PFSK-1 (cell line): ENCODE results near the gene C2orf81.

Source experiments
- FOXP2 ChIP-seq: optimal IDR thresholded peaks from 2 replicates; pipeline ENCODE3; 2011; ENCODE audit warnings: borderline replicate concordance, control low read depth, inconsistent platforms; ENCODE audit not compliant: insufficient read depth; ENCODE audit errors: extremely low read length, extremely low read depth
- POLR2AphosphoS5 ChIP-seq: IDR thresholded peaks from 2 replicates; pipeline ENCODE4 v1.6.1; 2012; ENCODE audit warnings: low read depth, mild to moderate bottlenecking, control low read depth, low read length, moderate library complexity
- SIN3A ChIP-seq: IDR thresholded peaks from 2 replicates; pipeline ENCODE4 v1.6.1; 2012; ENCODE audit warnings: mild to moderate bottlenecking, low read length, moderate library complexity, borderline replicate concordance; ENCODE audit not compliant: insufficient read depth

DNA sequence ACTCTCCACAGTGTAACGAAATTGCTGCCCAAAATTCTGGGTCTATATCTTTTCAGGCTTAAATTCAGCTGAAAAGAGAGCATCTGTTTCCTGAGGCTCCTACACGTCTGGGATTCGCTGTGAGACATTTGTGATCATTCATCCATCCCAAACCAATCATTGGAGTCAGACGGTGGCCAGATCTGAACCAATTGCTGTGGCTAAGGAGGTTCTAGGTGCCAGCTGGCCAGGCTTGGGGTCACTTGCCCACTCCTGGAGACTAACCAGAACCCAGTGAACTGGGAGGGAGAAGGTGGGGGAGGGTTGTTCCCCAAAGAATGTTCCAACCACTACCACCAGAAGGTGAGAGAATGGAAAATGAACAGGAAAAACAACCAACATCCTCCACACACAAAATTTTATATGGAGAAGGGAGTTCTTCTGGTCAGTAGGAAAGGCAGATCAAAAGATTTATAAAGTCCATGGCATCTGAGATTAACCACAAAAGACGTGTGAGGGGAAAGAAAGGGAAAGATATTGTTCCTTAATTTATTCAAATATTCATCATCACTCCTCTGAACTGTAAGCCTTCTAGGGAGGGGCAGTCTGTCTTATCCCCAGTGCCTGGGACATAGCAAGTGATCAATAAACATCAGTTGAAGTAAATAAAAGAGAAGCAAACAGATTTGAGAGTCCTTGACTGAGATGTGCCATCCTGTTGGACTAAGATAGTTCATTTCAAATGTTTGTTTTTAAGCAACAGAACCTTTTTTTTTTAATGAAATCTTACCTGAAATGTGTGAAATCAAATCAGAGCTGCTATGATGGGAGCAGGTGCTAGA is 23.3 kb upstream of the C2orf81 start:
- TF ChIP-seq SIN3A (no peak), FOXP2 (no peak), POLR2AphosphoS5 (no peak)
